ENCODE data around the gene ROBO4. TPM values are rescaled to one million over a fixed set of nuclear protein-coding genes. Genes with fewer than 3 reads are reported as not detected.

The ROBO4 gene
- total and polyA plus RNA-seq, 2 donors (not counting 1 experiment from before 2014, with no cell fraction given): not detected

GRCh38 chr11:124863137-124863825 is 34.4 kb downstream of the ROBO4 start:
- Histone ChIP-seq H3K27me3 (replicated peaks in 1 of 4; ENCODE audit: control extremely low read depth in 1 of 4, control insufficient read depth in 3 of 4, insufficient read depth in 4 of 4, low read length in 3 of 4) (peaks cover 0 to 76% (median 59%) of the 10 kb centered on the region in 4 experiments), H3K4me2 (replicated peaks; ENCODE audit: low read depth, low read length, poor library complexity, severe bottlenecking) (no peak overlapping the region), H3K9ac (ENCODE audit: low read length) (no peak overlapping the region), H3K36me3 (replicated peaks in 1 of 2; ENCODE audit: control extremely low read depth in 1 of 2, control insufficient read depth in 1 of 2, extremely low read depth in 1 of 2, insufficient read depth in 2 of 2, low read length in 1 of 2) (no peaks in the 10 kb centered on the region), H3K9me3 (ENCODE audit: control extremely low read depth in 1 of 3, control insufficient read depth in 2 of 3, insufficient read depth in 1 of 3, low read length in 2 of 3) (peaks cover 0 to 30% (median 2%) of the 10 kb centered on the region in 3 donors), H4K20me1 (ENCODE audit: control insufficient read depth, insufficient read depth, low read length, poor library complexity, severe bottlenecking) (no peaks in the 10 kb centered on the region), H3K79me2 (ENCODE audit: control insufficient read depth, insufficient read depth, low read length) (no peaks in the 10 kb centered on the region), H3K4me1 (ENCODE audit: control insufficient read depth in 2 of 2, insufficient read depth in 2 of 2, low read length in 2 of 2) (peaks cover 28 to 37% of the 10 kb centered on the region in 2 donors), H2AFZ (ENCODE audit: insufficient read depth, low read depth, low read length, poor library complexity, severe bottlenecking) (no peak overlapping the region), H3K4me3 (ENCODE audit: control extremely low read depth in 1 of 5, extremely low read depth in 1 of 5, insufficient read depth in 1 of 5, low read depth in 2 of 5, low read length in 4 of 5) (no peak overlapping the region), H3K27ac (ENCODE audit: low read length in 2 of 2) (no peak overlapping the region)
- DNase-seq (no peak), ATAC-seq (ENCODE audit: low read depth) (no peak)
- Mint-ChIP-seq H3K4me3 (no peak overlapping the region), H3K27me3 (peaks cover 70% of the 10 kb centered on the region), H3K4me1 (peaks cover 22% of the 10 kb centered on the region), H3K9me3 (ENCODE audit: insufficient read depth) (no peaks in the 10 kb centered on the region), H3K27ac (no peak overlapping the region)
- CTCF ChIA-PET: no interaction called here
- TF ChIP-seq CTCF (IDR thresholded peaks at IDR 0.05) (no peak), EZH2 (IDR thresholded peaks at IDR 0.05; ENCODE audit: borderline replicate concordance, insufficient read depth, low read depth, low read length, poor library complexity, severe bottlenecking) (no peak)
- intact Hi-C loops (cut with micrococcal nuclease): no loop called here
- WGBS (ENCODE audit: insufficient coverage): 10% methylated on average over 24 of the region's 31 CpGs
- POLR2A ChIA-PET: no interaction called here

GRCh38 chr11:124861670-124862069 is 36.0 kb downstream of the ROBO4 start:
- Mint-ChIP-seq H3K4me3 (no peak overlapping the region), H3K27ac (no peak overlapping the region), H3K27me3 (peaks cover 58% of the 10 kb centered on the region), H3K9me3 (ENCODE audit: insufficient read depth) (no peaks in the 10 kb centered on the region), H3K4me1 (peaks cover 14% of the 10 kb centered on the region)
- peaks cover 0 to 25% (median 2%) of the 10 kb centered on the region in 3 donors for H3K9me3 ChIP-seq (ENCODE audit: control extremely low read depth in 1 of 3, control insufficient read depth in 2 of 3, insufficient read depth in 1 of 3, low read length in 2 of 3)
- H3K36me3 ChIP-seq (replicated peaks in 1 of 2; ENCODE audit: control extremely low read depth in 1 of 2, control insufficient read depth in 1 of 2, extremely low read depth in 1 of 2, insufficient read depth in 2 of 2, low read length in 1 of 2): no peaks in the 10 kb centered on the region
- no peak overlapping the region for H3K4me2 ChIP-seq (replicated peaks; ENCODE audit: low read depth, low read length, poor library complexity, severe bottlenecking)
- no peaks in the 10 kb centered on the region for H3K79me2 ChIP-seq (ENCODE audit: control insufficient read depth, insufficient read depth, low read length)
- WGBS (ENCODE audit: insufficient coverage): 72% methylated on average over 2 of the region's 4 CpGs
- no peak overlapping the region for H3K4me3 ChIP-seq (ENCODE audit: control extremely low read depth in 1 of 5, extremely low read depth in 1 of 5, insufficient read depth in 1 of 5, low read depth in 2 of 5, low read length in 4 of 5)
- intact Hi-C loops (cut with micrococcal nuclease): no loop called here
- H2AFZ ChIP-seq (ENCODE audit: insufficient read depth, low read depth, low read length, poor library complexity, severe bottlenecking): no peak overlapping the region
- ATAC-seq (ENCODE audit: low read depth) (no peak), DNase-seq (no peak)
- POLR2A ChIA-PET: no interaction called here
- peaks cover 21 to 28% of the 10 kb centered on the region in 2 donors for H3K4me1 ChIP-seq (ENCODE audit: control insufficient read depth in 2 of 2, insufficient read depth in 2 of 2, low read length in 2 of 2)
- no peak overlapping the region for H3K9ac ChIP-seq (ENCODE audit: low read length)
- H3K27ac ChIP-seq (ENCODE audit: low read length in 2 of 2): no peak overlapping the region
- H4K20me1 ChIP-seq (ENCODE audit: control insufficient read depth, insufficient read depth, low read length, poor library complexity, severe bottlenecking): no peaks in the 10 kb centered on the region
- peaks cover 0 to 60% (median 45%) of the 10 kb centered on the region in 4 experiments for H3K27me3 ChIP-seq (replicated peaks in 1 of 4; ENCODE audit: control extremely low read depth in 1 of 4, control insufficient read depth in 3 of 4, insufficient read depth in 4 of 4, low read length in 3 of 4)
- CTCF ChIA-PET: interaction anchor here (0.8 kb wide), 1 partner anchor 15 kb away, joined by 3 read pairs; no protein-coding TSS in a partner anchor
- TF ChIP-seq EZH2 (IDR thresholded peaks at IDR 0.05; ENCODE audit: borderline replicate concordance, insufficient read depth, low read depth, low read length, poor library complexity, severe bottlenecking) (no peak), CTCF (IDR thresholded peaks at IDR 0.05) (no peak)
